D721Med (cell line): ENCODE measurements around the gene GNAO1.

Source experiments
- DNase-seq: peaks from one replicate; pipeline ENCODE4 v3.0.0; 2011; ENCODE audit warnings: low spot score; ENCODE audit not compliant: insufficient read length
- FAIRE-seq: peaks from 2 replicates; lab custom pipeline; 2011; peaks lifted over from hg19 to GRCh38; lab: Jason Lieb, UNC
- CTCF ChIP-seq: IDR thresholded peaks from 2 replicates; pipeline ENCODE4 v1.5.1; 2012; ENCODE audit warnings: mild to moderate bottlenecking, control low read depth; ENCODE audit not compliant: insufficient read depth; ENCODE audit errors: missing control alignments

Gene GNAO1

GRCh38 chr16:56306690-56307533 lies 115.6 kb downstream of the GNAO1 start:
- DNase-seq (no peak), FAIRE-seq (no peak)
- TF ChIP-seq CTCF = no peak

GRCh38 chr16:56307534-56307873 lies 116.2 kb downstream of the GNAO1 start:
- FAIRE-seq (no peak), DNase-seq (no peak)
- no peak for TF ChIP-seq CTCF

GRCh38 chr16:56309008-56309407 lies 117.7 kb downstream of the GNAO1 start:
- FAIRE-seq (no peak), DNase-seq (no peak)
- no peak for TF ChIP-seq CTCF

GRCh38 chr16:56310690-56311089 lies 119.4 kb downstream of the GNAO1 start:
- TF ChIP-seq CTCF = no peak
- no peak for DNase-seq
- no peak for FAIRE-seq

GRCh38 chr16:56311208-56312027 lies 120.1 kb downstream of the GNAO1 start:
- FAIRE-seq (no peak), DNase-seq (no peak)
- TF ChIP-seq CTCF = peak; percentile 31

GRCh38 chr16:56312028-56312300 lies 120.7 kb downstream of the GNAO1 start:
- no peak for FAIRE-seq
- no peak for TF ChIP-seq CTCF
- DNase-seq = no peak

- no peak for FAIRE-seq
- TF ChIP-seq CTCF = no peak
- no peak for DNase-seq
These were observed 121.3 kb downstream of the GNAO1 start for GRCh38 chr16:56312556-56312955.
